ENCODE data around the gene MFSD1.

The MFSD1 gene

DNA sequence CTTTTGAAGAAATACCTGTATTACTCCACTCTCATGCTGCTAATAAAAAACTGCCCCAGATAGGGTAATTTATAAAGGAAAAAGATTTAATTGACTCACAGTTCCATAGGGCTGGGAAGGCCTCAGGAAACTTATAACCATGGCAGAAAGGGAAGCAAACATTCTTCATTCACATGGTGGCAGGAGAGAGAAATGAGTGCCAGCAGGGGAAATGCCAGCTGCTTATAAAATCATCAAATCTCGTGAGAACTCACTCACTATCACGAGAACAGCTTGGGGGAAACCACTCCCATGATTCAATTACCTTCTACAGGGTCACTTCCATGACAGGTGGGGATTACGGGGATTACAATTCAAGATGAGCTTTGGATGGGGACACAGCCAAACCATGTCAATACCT, 18.7 kb downstream of the MFSD1 start:
- H3K4me1 ChIP-seq (ENCODE audit: control insufficient read depth, insufficient read depth, low read length, poor library complexity, severe bottlenecking), result no peaks in the 10 kb centered on the region
- H3K9me3 ChIP-seq (ENCODE audit: control insufficient read depth, low read length), result no peaks in the 10 kb centered on the region
- no peak overlapping the region for H3K27ac ChIP-seq (ENCODE audit: low read depth, low read length, severe bottlenecking)
- H3K4me3 ChIP-seq (ENCODE audit: extremely low read depth, insufficient read depth, low read length, poor library complexity, severe bottlenecking), result no peak overlapping the region
- peaks cover 14% of the 10 kb centered on the region for H3K36me3 ChIP-seq (ENCODE audit: control insufficient read depth, insufficient read depth, low read length)
- WGBS, 2 experiments (ENCODE audit: insufficient coverage in 2 of 2), result 100% methylated on average over 1 of the region's 3 CpGs; no CpG with 5 or more reads in 1 of the 2 experiments

DNA sequence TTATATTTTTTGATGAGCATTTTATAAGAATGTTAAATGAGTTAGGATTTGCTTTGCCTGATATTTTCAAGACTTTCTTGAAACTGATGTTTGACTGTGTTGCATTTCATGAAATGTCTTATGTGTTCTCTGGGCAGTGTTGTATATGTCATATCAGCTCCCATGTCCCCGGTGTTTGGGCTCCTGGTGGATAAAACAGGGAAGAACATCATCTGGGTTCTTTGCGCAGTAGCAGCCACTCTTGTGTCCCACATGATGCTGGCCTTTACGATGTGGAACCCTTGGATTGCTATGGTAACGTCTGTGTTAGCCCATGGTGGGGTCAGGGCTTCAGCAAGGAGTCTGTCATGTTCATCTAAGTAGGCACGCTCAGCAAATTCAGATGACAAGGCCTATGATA, 20.0 kb downstream of the MFSD1 start:
- Histone ChIP-seq H3K4me1 (ENCODE audit: control insufficient read depth, insufficient read depth, low read length, poor library complexity, severe bottlenecking) (no peaks in the 10 kb centered on the region), H3K9me3 (ENCODE audit: control insufficient read depth, low read length) (no peaks in the 10 kb centered on the region), H3K36me3 (ENCODE audit: control insufficient read depth, insufficient read depth, low read length) (peaks cover 14% of the 10 kb centered on the region), H3K4me3 (ENCODE audit: extremely low read depth, insufficient read depth, low read length, poor library complexity, severe bottlenecking) (no peak overlapping the region), H3K27ac (ENCODE audit: low read depth, low read length, severe bottlenecking) (no peak overlapping the region)
- WGBS, 2 experiments (ENCODE audit: insufficient coverage in 2 of 2), result 89 to 96% methylated on average over 2 to 4 of the region's 5 CpGs

DNA sequence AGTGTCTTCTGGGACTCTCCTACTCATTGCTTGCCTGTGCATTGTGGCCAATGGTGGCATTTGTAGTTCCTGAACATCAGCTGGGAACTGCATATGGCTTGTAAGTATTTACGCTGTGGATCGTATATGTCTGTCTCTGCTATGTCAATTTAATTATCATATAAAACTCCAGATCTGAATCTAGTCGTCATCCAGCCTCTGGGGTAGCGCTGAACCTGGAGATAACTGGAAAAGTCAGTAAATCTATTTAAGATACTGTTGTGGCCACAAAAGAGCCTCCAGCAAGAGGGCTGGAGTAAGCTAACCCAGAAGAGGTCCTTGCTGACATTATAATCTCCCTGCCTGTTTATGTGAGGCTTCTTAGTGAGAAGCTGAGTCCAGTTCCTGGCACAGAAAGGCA, 21.6 kb downstream of the MFSD1 start:
- 100% methylated on average over 1 of the region's 4 CpGs; no CpG with 5 or more reads in 1 of the 2 experiments for WGBS, 2 experiments (ENCODE audit: insufficient coverage in 2 of 2)
- Histone ChIP-seq H3K36me3 (ENCODE audit: control insufficient read depth, insufficient read depth, low read length) (peaks cover 10% of the 10 kb centered on the region), H3K27ac (ENCODE audit: low read depth, low read length, severe bottlenecking) (no peak overlapping the region), H3K4me1 (ENCODE audit: control insufficient read depth, insufficient read depth, low read length, poor library complexity, severe bottlenecking) (no peaks in the 10 kb centered on the region), H3K4me3 (ENCODE audit: extremely low read depth, insufficient read depth, low read length, poor library complexity, severe bottlenecking) (no peak overlapping the region), H3K9me3 (ENCODE audit: control insufficient read depth, low read length) (no peaks in the 10 kb centered on the region)

DNA sequence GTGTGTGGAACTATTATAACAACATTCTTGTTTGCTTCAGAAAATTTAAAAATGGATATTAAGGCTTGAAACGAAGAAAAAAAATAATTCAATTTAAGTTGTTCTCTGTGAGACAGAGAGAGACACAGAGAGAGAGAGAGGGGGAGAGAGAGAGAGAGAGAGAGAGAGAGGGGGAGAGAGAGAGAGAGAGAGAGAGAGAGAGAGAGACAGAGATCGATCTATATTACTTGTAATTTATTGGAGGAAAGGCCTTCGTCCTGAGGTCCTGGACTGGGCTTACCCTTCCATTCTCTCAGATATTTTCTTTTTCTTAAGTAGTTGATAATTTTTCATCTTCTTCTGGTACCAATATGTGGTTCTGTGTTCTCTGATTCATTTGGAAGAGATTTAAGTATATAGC, 25.9 kb downstream of the MFSD1 start:
- Histone ChIP-seq H3K27ac (ENCODE audit: low read depth, low read length, severe bottlenecking) (no peak overlapping the region), H3K4me3 (ENCODE audit: extremely low read depth, insufficient read depth, low read length, poor library complexity, severe bottlenecking) (no peak overlapping the region), H3K36me3 (ENCODE audit: control insufficient read depth, insufficient read depth, low read length) (peaks cover 6% of the 10 kb centered on the region), H3K9me3 (ENCODE audit: control insufficient read depth, low read length) (no peaks in the 10 kb centered on the region), H3K4me1 (ENCODE audit: control insufficient read depth, insufficient read depth, low read length, poor library complexity, severe bottlenecking) (no peaks in the 10 kb centered on the region)
- 100% methylated on average over 1 of the region's 3 CpGs; no CpG with 5 or more reads in 1 of the 2 experiments for WGBS, 2 experiments (ENCODE audit: insufficient coverage in 2 of 2)

DNA sequence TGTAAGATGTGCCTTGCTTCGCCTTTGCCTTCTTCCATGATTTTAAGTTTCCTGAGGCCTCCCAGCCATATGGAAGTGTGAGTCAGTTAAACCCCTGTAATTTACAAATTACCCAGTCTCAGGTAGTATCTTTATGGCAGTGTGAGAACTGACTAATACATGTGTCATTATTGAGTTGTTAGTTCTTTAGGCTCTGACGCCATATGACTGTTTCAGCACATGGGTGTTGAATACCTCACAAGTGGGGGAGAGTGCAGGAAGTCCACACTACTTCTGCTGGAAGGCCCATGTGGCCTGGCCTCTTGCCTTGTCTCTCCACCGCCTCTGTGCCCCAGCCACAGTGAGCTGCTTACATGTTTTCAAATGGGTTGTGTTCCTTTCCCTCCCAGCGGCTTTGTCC, 28.5 kb downstream of the MFSD1 start:
- H3K4me1 ChIP-seq (ENCODE audit: control insufficient read depth, insufficient read depth, low read length, poor library complexity, severe bottlenecking), result no peaks in the 10 kb centered on the region
- H3K36me3 ChIP-seq (ENCODE audit: control insufficient read depth, insufficient read depth, low read length), result no peaks in the 10 kb centered on the region
- H3K9me3 ChIP-seq (ENCODE audit: control insufficient read depth, low read length), result no peaks in the 10 kb centered on the region
- 90 to 100% methylated on average over 1 to 2 of the region's 4 CpGs for WGBS, 2 experiments (ENCODE audit: insufficient coverage in 2 of 2)
- no peak overlapping the region for H3K4me3 ChIP-seq (ENCODE audit: extremely low read depth, insufficient read depth, low read length, poor library complexity, severe bottlenecking)
- no peak overlapping the region for H3K27ac ChIP-seq (ENCODE audit: low read depth, low read length, severe bottlenecking)

DNA sequence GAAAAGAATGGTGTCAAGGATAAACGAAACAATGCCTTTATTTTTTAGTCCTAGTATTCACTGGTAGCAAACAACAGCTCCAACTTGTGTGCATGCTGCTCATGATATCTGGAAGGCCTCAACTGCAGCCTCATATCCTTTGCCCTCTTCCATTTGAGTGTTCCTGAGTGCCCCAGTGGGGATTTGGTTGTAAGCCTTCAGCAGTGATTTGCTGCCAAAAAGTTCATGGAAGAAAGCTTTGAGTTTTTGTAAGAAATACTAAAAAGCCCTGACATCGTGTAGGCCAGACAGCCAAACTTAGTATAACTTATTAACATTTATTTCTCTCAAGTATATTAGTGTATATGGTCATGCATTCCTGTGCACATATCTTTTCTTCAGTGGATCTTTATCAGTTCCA, 30.0 kb downstream of the MFSD1 start:
- H3K4me3 ChIP-seq (ENCODE audit: extremely low read depth, insufficient read depth, low read length, poor library complexity, severe bottlenecking), result no peak overlapping the region
- H3K9me3 ChIP-seq (ENCODE audit: control insufficient read depth, low read length), result no peaks in the 10 kb centered on the region
- no peaks in the 10 kb centered on the region for H3K36me3 ChIP-seq (ENCODE audit: control insufficient read depth, insufficient read depth, low read length)
- H3K27ac ChIP-seq (ENCODE audit: low read depth, low read length, severe bottlenecking), result no peak overlapping the region
- WGBS, 2 experiments (ENCODE audit: insufficient coverage in 2 of 2), result 80 to 82% methylated on average over 1 of the region's 2 CpGs
- H3K4me1 ChIP-seq (ENCODE audit: control insufficient read depth, insufficient read depth, low read length, poor library complexity, severe bottlenecking), result no peaks in the 10 kb centered on the region

DNA sequence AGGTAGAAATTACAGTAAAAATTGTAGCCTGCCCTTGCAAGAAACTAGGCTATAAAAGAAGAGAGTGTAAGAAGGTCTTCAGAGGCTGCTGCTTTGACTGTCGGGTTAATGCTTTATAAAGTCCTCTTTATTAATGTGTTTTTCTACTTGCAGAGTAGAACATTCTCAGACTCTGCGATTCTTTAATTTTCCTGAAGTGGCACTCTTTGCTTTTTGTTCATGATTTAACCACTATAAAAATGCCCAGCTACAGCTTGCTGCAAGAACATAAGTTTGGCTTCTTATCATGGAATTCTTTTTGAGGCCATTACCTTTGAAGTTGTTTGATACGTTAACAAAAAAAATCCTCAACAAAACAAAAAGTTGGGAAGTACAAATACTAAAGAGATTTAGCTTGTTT, 33.8 kb downstream of the MFSD1 start:
- no peak overlapping the region for H3K4me3 ChIP-seq (ENCODE audit: extremely low read depth, insufficient read depth, low read length, poor library complexity, severe bottlenecking)
- H3K36me3 ChIP-seq (ENCODE audit: control insufficient read depth, insufficient read depth, low read length), result no peaks in the 10 kb centered on the region
- H3K4me1 ChIP-seq (ENCODE audit: control insufficient read depth, insufficient read depth, low read length, poor library complexity, severe bottlenecking), result no peaks in the 10 kb centered on the region
- 100% methylated on average over 1 of the region's 3 CpGs; no CpG with 5 or more reads in 1 of the 2 experiments for WGBS, 2 experiments (ENCODE audit: insufficient coverage in 2 of 2)
- no peaks in the 10 kb centered on the region for H3K9me3 ChIP-seq (ENCODE audit: control insufficient read depth, low read length)
- H3K27ac ChIP-seq (ENCODE audit: low read depth, low read length, severe bottlenecking), result no peak overlapping the region

DNA sequence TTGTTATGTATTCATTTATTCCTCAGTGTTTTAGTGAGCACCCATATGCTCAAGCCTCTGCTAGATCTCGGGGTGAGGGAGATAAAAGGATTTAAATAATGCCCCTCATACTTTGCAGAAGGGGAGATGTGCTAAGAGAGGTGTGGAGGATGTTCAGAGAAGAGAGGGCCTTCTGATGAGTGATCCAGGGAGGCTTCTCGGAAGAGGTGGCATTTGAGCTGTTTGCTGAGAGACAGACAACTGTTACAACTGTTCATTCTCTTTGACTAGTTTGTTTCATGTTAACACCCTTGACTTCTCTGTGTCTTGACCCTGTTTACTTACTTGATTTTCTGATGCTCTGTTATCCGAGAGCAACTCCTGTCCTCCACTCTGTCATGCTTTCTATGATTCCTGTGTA, 34.5 kb downstream of the MFSD1 start:
- Histone ChIP-seq H3K36me3 (ENCODE audit: control insufficient read depth, insufficient read depth, low read length) (no peaks in the 10 kb centered on the region), H3K9me3 (ENCODE audit: control insufficient read depth, low read length) (no peaks in the 10 kb centered on the region), H3K4me1 (ENCODE audit: control insufficient read depth, insufficient read depth, low read length, poor library complexity, severe bottlenecking) (no peaks in the 10 kb centered on the region), H3K4me3 (ENCODE audit: extremely low read depth, insufficient read depth, low read length, poor library complexity, severe bottlenecking) (no peak overlapping the region), H3K27ac (ENCODE audit: low read depth, low read length, severe bottlenecking) (no peak overlapping the region)
- WGBS, 2 experiments (ENCODE audit: insufficient coverage in 2 of 2), result 84 to 87% methylated on average over 1 to 2 of the region's 3 CpGs

DNA sequence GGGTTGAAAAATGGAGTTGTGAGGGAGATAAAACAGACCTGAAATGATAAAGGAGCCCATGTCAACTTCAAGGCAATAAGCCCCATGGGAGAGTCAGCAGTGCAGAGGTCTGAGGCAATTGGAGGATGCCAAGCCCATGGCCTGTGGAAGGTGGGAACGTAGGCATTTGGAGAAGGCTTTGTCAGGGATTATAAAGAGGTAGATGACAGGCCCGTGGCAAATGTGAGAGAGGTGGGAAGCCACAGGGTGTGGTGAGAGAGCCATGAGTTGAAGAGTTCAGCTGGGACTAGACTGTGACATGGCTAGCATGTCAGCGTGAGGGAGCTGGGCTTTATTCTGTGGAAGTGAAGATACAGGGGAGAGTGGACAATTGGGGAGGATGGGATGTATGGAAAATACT, 35.4 kb downstream of the MFSD1 start:
- Histone ChIP-seq H3K4me3 (ENCODE audit: extremely low read depth, insufficient read depth, low read length, poor library complexity, severe bottlenecking) (no peak overlapping the region), H3K9me3 (ENCODE audit: control insufficient read depth, low read length) (no peaks in the 10 kb centered on the region), H3K27ac (ENCODE audit: low read depth, low read length, severe bottlenecking) (no peak overlapping the region), H3K36me3 (ENCODE audit: control insufficient read depth, insufficient read depth, low read length) (no peaks in the 10 kb centered on the region), H3K4me1 (ENCODE audit: control insufficient read depth, insufficient read depth, low read length, poor library complexity, severe bottlenecking) (no peaks in the 10 kb centered on the region)
- WGBS, 2 experiments (ENCODE audit: insufficient coverage in 2 of 2), result 84 to 86% methylated on average over 3 of the region's 3 CpGs

DNA sequence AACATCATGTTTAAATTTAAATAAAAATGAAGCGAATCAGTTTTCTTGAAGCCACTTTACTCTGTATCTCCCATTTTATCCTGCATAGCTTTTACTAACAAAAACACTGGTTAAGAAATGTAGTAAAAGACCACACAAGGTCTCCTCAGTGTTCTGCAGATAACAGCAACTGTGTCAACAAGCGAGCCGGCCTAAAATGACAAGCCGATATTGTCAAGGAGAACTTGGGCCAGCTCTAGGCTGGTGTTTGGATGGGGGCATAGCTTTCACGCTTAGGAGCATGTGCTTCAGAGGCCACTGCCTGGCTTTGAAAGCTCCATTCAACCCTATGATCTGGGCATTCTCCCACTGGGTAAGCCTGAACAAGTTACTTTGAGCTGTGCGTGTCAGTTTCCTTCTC, 38.1 kb downstream of the MFSD1 start:
- Histone ChIP-seq H3K36me3 (ENCODE audit: control insufficient read depth, insufficient read depth, low read length) (no peaks in the 10 kb centered on the region), H3K4me1 (ENCODE audit: control insufficient read depth, insufficient read depth, low read length, poor library complexity, severe bottlenecking) (no peaks in the 10 kb centered on the region), H3K9me3 (ENCODE audit: control insufficient read depth, low read length) (no peaks in the 10 kb centered on the region), H3K27ac (ENCODE audit: low read depth, low read length, severe bottlenecking) (no peak overlapping the region), H3K4me3 (ENCODE audit: extremely low read depth, insufficient read depth, low read length, poor library complexity, severe bottlenecking) (no peak overlapping the region)
- 94 to 95% methylated on average over 4 to 5 of the region's 6 CpGs for WGBS, 2 experiments (ENCODE audit: insufficient coverage in 2 of 2)

DNA sequence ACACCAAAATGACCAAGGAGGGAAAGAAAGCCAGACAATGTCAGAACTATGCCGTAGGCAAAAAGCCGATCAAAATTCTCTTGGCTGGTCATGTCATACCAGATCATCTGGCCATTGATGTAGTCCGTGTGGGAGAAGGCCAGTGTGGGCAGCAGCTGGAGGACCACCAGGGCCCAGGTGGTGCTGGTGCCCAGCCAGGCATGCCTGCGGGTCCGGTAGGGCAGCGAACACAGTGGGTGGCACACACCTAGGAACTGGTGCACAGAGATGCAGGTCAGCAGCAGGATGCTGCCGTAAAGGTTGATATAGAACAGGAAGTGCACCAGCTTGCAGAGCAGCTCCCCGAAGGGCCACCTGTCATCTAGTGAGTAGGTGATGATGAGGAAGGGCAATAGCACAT, 39.5 kb downstream of the MFSD1 start:
- no peaks in the 10 kb centered on the region for H3K9me3 ChIP-seq (ENCODE audit: control insufficient read depth, low read length)
- WGBS, 2 experiments (ENCODE audit: insufficient coverage in 2 of 2), result 93 to 94% methylated on average over 8 of the region's 8 CpGs
- H3K36me3 ChIP-seq (ENCODE audit: control insufficient read depth, insufficient read depth, low read length), result no peaks in the 10 kb centered on the region
- H3K4me3 ChIP-seq (ENCODE audit: extremely low read depth, insufficient read depth, low read length, poor library complexity, severe bottlenecking), result no peak overlapping the region
- no peaks in the 10 kb centered on the region for H3K4me1 ChIP-seq (ENCODE audit: control insufficient read depth, insufficient read depth, low read length, poor library complexity, severe bottlenecking)
- H3K27ac ChIP-seq (ENCODE audit: low read depth, low read length, severe bottlenecking), result no peak overlapping the region

All from mesodermal cell (in vitro differentiated cells).